ENCODE data around the gene ENG.

The ENG gene

GRCh38 chr9:127770905-127771569, 83.4 kb downstream of the ENG start:
- peak; percentile 95 for DNase-seq

DNA sequence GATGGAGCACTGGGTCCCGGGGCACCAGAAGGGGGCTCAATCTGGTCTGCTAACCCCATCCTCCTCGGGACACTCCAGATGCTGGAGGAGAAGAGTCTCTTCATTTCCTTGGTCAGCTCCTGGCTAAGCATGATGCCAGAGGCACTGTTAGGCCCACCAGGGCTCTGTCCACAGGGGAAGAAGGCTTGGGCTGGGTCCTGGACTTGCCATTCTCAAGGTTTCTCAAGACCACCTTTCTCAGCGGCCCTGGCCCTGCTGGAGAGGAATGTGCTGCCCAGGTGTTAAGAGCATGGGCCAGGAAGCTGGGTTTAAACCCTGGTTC, 83.9 kb downstream of the ENG start:
- DNase-seq: no peak

DNA sequence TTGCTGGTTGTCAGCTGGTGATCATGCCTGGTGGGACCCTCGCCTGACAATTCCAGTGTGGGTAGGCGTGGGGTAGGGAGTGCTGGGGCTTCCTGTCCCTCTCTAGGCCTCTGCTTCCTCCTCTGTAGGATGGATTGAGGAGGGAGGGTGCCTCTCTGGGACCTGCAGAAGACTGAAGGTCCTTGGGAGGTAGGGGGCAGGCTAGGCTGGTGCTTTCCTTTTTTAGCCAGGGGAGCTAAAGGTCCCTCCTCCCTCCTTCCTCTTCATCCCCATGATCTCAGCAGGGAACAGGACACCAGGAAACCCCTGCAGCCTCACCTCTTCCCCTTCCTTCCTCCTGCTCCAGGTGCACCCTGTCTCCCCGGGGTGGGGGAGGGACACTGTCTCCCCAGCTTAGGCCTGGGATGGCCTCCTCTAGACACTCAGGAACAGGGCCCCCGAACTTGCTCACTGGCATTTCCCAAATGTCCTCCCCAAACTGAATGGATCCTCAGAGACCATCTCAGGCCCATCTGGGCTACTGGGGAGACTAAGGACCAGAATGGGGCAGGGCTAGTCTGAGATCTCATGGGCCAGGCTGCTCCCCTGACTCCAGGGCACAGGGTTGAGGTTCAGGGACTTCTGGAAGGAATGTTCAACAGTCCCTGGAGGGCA, 84.4 kb downstream of the ENG start:
- no peak for DNase-seq

- DNase-seq: no peak
Measured at GRCh38 chr9:127769101-127769500, 85.4 kb downstream of the ENG start.

GRCh38 chr9:127768698-127769097, 85.8 kb downstream of the ENG start:
- DNase-seq: no peak

GRCh38 chr9:127767909-127768331, 86.5 kb downstream of the ENG start:
- no peak for DNase-seq

GRCh38 chr9:127767410-127767809, 87.0 kb downstream of the ENG start:
- DNase-seq: no peak

GRCh38 chr9:127765418-127765817, 89.0 kb downstream of the ENG start:
- no peak for DNase-seq
